GM21576 (cell line): ENCODE data around the gene SOAT2.
A peak's percentile ranks its signal among the peaks of the same experiment; 100 is the strongest.
"Not testable (repeated sequence)": the region's sequence is repeated elsewhere in the genome, so short reads cannot be mapped to it uniquely, and the experiment has no call there.

Experiments used
- ATAC-seq: cut with Tn5 transposase; IDR thresholded peaks from one replicate; pipeline ENCODE4 v1.9.1; 2021; ENCODE audit warnings: mild to moderate bottlenecking, moderate library complexity; ENCODE audit not compliant: unreplicated experiment

Gene SOAT2

GRCh38 chr12:53131844-53132243, 28.6 kb downstream of the SOAT2 start:
- no peak for ATAC-seq

- ATAC-seq, result no peak
Measured at GRCh38 chr12:53133722-53134121, 30.4 kb downstream of the SOAT2 start.

- ATAC-seq, result no peak
Measured at GRCh38 chr12:53143355-53143754, 40.1 kb downstream of the SOAT2 start.

- ATAC-seq, result no peak
Measured at GRCh38 chr12:53145383-53146260, 42.3 kb downstream of the SOAT2 start.

GRCh38 chr12:53147181-53147580, 43.9 kb downstream of the SOAT2 start:
- ATAC-seq, result no peak

- no peak for ATAC-seq
Measured at GRCh38 chr12:53147653-53148052, 44.4 kb downstream of the SOAT2 start.

- no peak for ATAC-seq
Measured at GRCh38 chr12:53151039-53151438, 47.8 kb downstream of the SOAT2 start.

GRCh38 chr12:53152390-53152789, 49.1 kb downstream of the SOAT2 start:
- ATAC-seq, result no peak

- ATAC-seq, result peak; percentile 81
Measured at GRCh38 chr12:53159195-53159839, 56.0 kb downstream of the SOAT2 start.

GRCh38 chr12:53160000-53160399, 56.7 kb downstream of the SOAT2 start:
- ATAC-seq, result no peak

GRCh38 chr12:53160673-53161072, 57.4 kb downstream of the SOAT2 start:
- no peak for ATAC-seq

- ATAC-seq, result no peak
Measured at GRCh38 chr12:53161119-53161911, 58.0 kb downstream of the SOAT2 start.

- ATAC-seq, result not testable (repeated sequence)
Measured at GRCh38 chr12:53163008-53163407, 59.7 kb downstream of the SOAT2 start.

GRCh38 chr12:53166837-53167236, 63.6 kb downstream of the SOAT2 start:
- ATAC-seq, result no peak

- no peak for ATAC-seq
Measured at GRCh38 chr12:53169644-53170043, 66.4 kb downstream of the SOAT2 start.

- ATAC-seq, result no peak
Measured at GRCh38 chr12:53170215-53170614, 66.9 kb downstream of the SOAT2 start.

- ATAC-seq, result no peak
Measured at GRCh38 chr12:53170876-53171724, 67.8 kb downstream of the SOAT2 start.

GRCh38 chr12:53171725-53172329, 68.5 kb downstream of the SOAT2 start:
- ATAC-seq, result no peak

- no peak for ATAC-seq
Measured at GRCh38 chr12:53172352-53172751, 69.1 kb downstream of the SOAT2 start.

GRCh38 chr12:53173085-53173715, 69.9 kb downstream of the SOAT2 start:
- no peak for ATAC-seq
